K562 (cell line): ENCODE results near the gene TRIM26. TPM values are rescaled to one million over a fixed set of nuclear protein-coding genes. Genes with fewer than 3 reads are reported as not detected.

Experiments
- ATF1 ChIP-seq, 2 experiments: fragments of 450-650 bp in 1 of 2; IDR thresholded peaks; 2 replicates each; pipeline ENCODE4 v1.6.1; 2016; ENCODE audit warnings: missing compliant biosample characterization in 1 of 2, missing genetic modification characterization in 1 of 2
- CBFB ChIP-seq: sonication (generic); formaldehyde crosslinking; IDR thresholded peaks from 2 replicates; pipeline ENCODE4 v1.4.0; 2020; ENCODE audit warnings: mild to moderate bottlenecking, missing genetic modification reagents
- EGR1 ChIP-seq: fragments of 450-650 bp; conservative IDR thresholded peaks from 2 replicates; pipeline ENCODE4 v1.6.1; 2017; ENCODE audit warnings: mild to moderate bottlenecking
- ETV1 ChIP-seq: fragments of 450-650 bp; conservative IDR thresholded peaks from 2 replicates; pipeline ENCODE4 v1.6.1; 2016; ENCODE audit warnings: missing genetic modification characterization, control low read depth, low read depth, missing compliant biosample characterization
- NFIC ChIP-seq: fragments of 450-650 bp; IDR thresholded peaks from 2 replicates; pipeline ENCODE4 v1.6.1; 2017; ENCODE audit warnings: mild to moderate bottlenecking, inconsistent platforms
- NFIX ChIP-seq: fragments of 250-450 bp; sonication (Bioruptor Pico); IDR thresholded peaks from 2 replicates; pipeline ENCODE4 v1.4.0; 2020; ENCODE audit warnings: low read depth, mild to moderate bottlenecking, moderate library complexity
- NR2F6 ChIP-seq: fragments of 450-650 bp; formaldehyde crosslinking; IDR thresholded peaks from 2 replicates; pipeline ENCODE4 v1.4.0; 2020; ENCODE audit warnings: mild to moderate bottlenecking
- polyA plus RNA-seq, 8 experiments: library from polyadenylated mRNA; depleted of rRNA in 4 of 8; stranded (reverse) in 5 of 8; unstranded in 3 of 8; fragments of >200 nt; fragmentation: Nextera tagmentation in 2 of 8; fragmentation: Illumina TruSeq in 1 of 8; extraction: Ambion mirVana in 2 of 8; extraction: Trizol in 1 of 8; gene quantifications; 2 replicates each; pipeline versions ENCODE4 v1.2.1 to v1.2.3, GENCODE V29; 2011 to 2014; ENCODE audit warnings: inconsistent platforms in 1 of 8, missing spikeins in 1 of 8
- total RNA-seq, 7 experiments: library from RNA; depleted of rRNA in 6 of 7; stranded (reverse); fragments of >200 nt in 6 of 7; fragmentation: Illumina TruSeq in 2 of 7; extraction: Trizol in 2 of 7; gene quantifications; 2 replicates each; pipeline versions ENCODE4 v1.2.1 to v1.2.3, GENCODE V29; 2011 to 2021; ENCODE audit warnings: low replicate concordance in 1 of 7
- TF ChIP-seq, protein P1 (sequence below): fragments of 200-800 bp; sonication (Bioruptor generic); IDR thresholded peaks from 2 replicates; pipeline ENCODE4 v1.6.1; 2017; ENCODE audit warnings: missing genetic modification characterization, missing compliant biosample characterization
- TF ChIP-seq, protein P2 (sequence below), 2 experiments: IDR thresholded peaks in 1 of 2; conservative IDR thresholded peaks in 1 of 2; 2 replicates each; pipeline ENCODE4 v1.6.1; 2016; ENCODE audit warnings: low read depth in 2 of 2, mild to moderate bottlenecking in 1 of 2, missing compliant biosample characterization in 1 of 2, missing genetic modification characterization in 1 of 2, moderate library complexity in 1 of 2
- TF ChIP-seq, protein P3 (sequence below): fragments of 450-650 bp; IDR thresholded peaks from 2 replicates; pipeline ENCODE4 v1.6.1; 2016; ENCODE audit warnings: borderline replicate concordance

TRIM26 gene
- total and polyA plus RNA-seq, 9 of the 15 experiments (the other 6 are each of a cell fraction or from before 2014, with no cell fraction given) = 0.80 to 5.0 (median 2.8) TPM

DNA sequence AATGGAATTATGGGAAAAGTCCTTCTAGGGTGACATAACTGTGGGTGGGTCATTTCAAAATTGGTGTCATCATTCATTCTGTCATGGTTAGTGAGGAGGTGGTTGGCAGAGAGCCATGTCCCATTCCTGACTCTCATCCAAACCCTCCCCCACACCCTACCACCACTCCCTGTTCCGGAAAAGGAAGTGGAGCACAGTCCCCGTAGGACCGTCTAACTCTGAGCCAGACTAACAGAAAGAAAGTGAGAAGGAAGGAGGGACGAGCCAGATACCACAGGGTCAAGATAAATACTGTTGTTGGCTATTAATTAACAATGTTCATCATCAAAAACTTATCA lies 57.0 kb downstream of the TRIM26 start (continued):
- no peak for TF ChIP-seq NR2F6 (CRISPR knock-in tag)
- peak; percentile 18; the same call in 1 of the 2 replicates for TF ChIP-seq NFIX (CRISPR knock-in tag)
- TF ChIP-seq, protein P1, sequence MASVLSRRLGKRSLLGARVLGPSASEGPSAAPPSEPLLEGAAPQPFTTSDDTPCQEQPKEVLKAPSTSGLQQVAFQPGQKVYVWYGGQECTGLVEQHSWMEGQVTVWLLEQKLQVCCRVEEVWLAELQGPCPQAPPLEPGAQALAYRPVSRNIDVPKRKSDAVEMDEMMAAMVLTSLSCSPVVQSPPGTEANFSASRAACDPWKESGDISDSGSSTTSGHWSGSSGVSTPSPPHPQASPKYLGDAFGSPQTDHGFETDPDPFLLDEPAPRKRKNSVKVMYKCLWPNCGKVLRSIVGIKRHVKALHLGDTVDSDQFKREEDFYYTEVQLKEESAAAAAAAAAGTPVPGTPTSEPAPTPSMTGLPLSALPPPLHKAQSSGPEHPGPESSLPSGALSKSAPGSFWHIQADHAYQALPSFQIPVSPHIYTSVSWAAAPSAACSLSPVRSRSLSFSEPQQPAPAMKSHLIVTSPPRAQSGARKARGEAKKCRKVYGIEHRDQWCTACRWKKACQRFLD (CRISPR knock-in tag) = peak; percentile 42; the same call in 1 of the 2 replicates
- TF ChIP-seq, protein P2, sequence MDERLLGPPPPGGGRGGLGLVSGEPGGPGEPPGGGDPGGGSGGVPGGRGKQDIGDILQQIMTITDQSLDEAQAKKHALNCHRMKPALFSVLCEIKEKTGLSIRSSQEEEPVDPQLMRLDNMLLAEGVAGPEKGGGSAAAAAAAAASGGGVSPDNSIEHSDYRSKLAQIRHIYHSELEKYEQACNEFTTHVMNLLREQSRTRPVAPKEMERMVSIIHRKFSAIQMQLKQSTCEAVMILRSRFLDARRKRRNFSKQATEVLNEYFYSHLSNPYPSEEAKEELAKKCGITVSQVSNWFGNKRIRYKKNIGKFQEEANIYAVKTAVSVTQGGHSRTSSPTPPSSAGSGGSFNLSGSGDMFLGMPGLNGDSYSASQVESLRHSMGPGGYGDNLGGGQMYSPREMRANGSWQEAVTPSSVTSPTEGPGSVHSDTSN (CRISPR knock-in tag; IDR thresholded peaks at IDR 0.05; ENCODE audit: low read depth) = peak; percentile 85
- TF ChIP-seq, protein P2 (tag; conservative IDR thresholded peaks at IDR 0.05; ENCODE audit: low read depth) = peak; percentile 95
- TF ChIP-seq, protein P3, sequence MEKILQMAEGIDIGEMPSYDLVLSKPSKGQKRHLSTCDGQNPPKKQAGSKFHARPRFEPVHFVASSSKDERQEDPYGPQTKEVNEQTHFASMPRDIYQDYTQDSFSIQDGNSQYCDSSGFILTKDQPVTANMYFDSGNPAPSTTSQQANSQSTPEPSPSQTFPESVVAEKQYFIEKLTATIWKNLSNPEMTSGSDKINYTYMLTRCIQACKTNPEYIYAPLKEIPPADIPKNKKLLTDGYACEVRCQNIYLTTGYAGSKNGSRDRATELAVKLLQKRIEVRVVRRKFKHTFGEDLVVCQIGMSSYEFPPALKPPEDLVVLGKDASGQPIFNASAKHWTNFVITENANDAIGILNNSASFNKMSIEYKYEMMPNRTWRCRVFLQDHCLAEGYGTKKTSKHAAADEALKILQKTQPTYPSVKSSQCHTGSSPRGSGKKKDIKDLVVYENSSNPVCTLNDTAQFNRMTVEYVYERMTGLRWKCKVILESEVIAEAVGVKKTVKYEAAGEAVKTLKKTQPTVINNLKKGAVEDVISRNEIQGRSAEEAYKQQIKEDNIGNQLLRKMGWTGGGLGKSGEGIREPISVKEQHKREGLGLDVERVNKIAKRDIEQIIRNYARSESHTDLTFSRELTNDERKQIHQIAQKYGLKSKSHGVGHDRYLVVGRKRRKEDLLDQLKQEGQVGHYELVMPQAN = no peak
- TF ChIP-seq ETV1 (tag) = peak; percentile 36
- peak; percentile 94 for TF ChIP-seq NFIC
- no peak for TF ChIP-seq CBFB (CRISPR knock-in tag)
- TF ChIP-seq ATF1 (CRISPR knock-in tag; IDR thresholded peaks at IDR 0.05) = no peak
- no peak for TF ChIP-seq ATF1 (tag; IDR thresholded peaks at IDR 0.05)
- peak; percentile 74 for TF ChIP-seq EGR1
